Thymus (tissue), 14 donors: Measurements from ENCODE around the gene SLC35B4. TPM values are rescaled to one million over a fixed set of nuclear protein-coding genes. Genes with fewer than 3 reads are reported as not detected.

Experiments
- DNase-seq, 9 donors: peaks; one replicate each; pipeline ENCODE4 v3.0.0-alpha.2; 2013; ENCODE audit warnings: low spot score in 9 of 9, low read depth in 6 of 9, missing footprints in 1 of 9
- H3K27ac ChIP-seq, 2 donors: one replicate each; pipeline ENCODE4 v1.5.1; 2013; ENCODE audit warnings: control low read depth in 1 of 2, low read depth in 1 of 2, low read length in 1 of 2, mild to moderate bottlenecking in 1 of 2, moderate library complexity in 1 of 2
- H3K27me3 ChIP-seq, 2 donors: one replicate each; pipeline ENCODE4 v1.5.1; 2013; ENCODE audit warnings: low read length in 1 of 2; ENCODE audit not compliant: control insufficient read depth in 2 of 2, insufficient read depth in 1 of 2
- H3K36me3 ChIP-seq, 2 donors: one replicate each; pipeline ENCODE4 v1.5.1; 2013; ENCODE audit warnings: low read length in 1 of 2, mild to moderate bottlenecking in 1 of 2, moderate library complexity in 1 of 2; ENCODE audit not compliant: control insufficient read depth in 2 of 2, insufficient read depth in 2 of 2
- H3K4me1 ChIP-seq, 2 donors: one replicate each; pipeline ENCODE4 v1.5.1; 2013; ENCODE audit warnings: low read length in 2 of 2; ENCODE audit not compliant: control insufficient read depth in 2 of 2, insufficient read depth in 2 of 2
- H3K4me3 ChIP-seq, 2 donors: one replicate each; pipeline ENCODE4 v1.5.1; 2013; ENCODE audit warnings: low read length in 2 of 2, control low read depth in 1 of 2, mild to moderate bottlenecking in 1 of 2
- H3K9me3 ChIP-seq, 2 donors: one replicate each; pipeline ENCODE4 v1.5.1; 2013; ENCODE audit warnings: low read length in 1 of 2, mild to moderate bottlenecking in 1 of 2; ENCODE audit not compliant: control insufficient read depth in 2 of 2, insufficient read depth in 1 of 2
- WGBS: extraction: QIAGEN DNeasy Blood & Tissue Kit; methylation state at CpG from one replicate; pipeline ENCODE4 v1.1.7; 2013; 5-methylcytosine and 5-hydroxymethylcytosine counted together
- long read RNA-seq, 10 donors: transcript quantifications; one replicate each; lab custom pipeline, GENCODE V29; 2026
- polyA plus RNA-seq: library from polyadenylated mRNA; stranded (reverse); fragments of 200-250 nt; gene quantifications from one replicate; pipeline ENCODE4 v1.2.3, GENCODE V29; 2013
- total RNA-seq: library from RNA; stranded (reverse); fragments of 120-200 nt; gene quantifications from one replicate; pipeline ENCODE4 v1.2.4, GENCODE V29; 2013
- donor health status: healthy.

SLC35B4 gene, protein sequence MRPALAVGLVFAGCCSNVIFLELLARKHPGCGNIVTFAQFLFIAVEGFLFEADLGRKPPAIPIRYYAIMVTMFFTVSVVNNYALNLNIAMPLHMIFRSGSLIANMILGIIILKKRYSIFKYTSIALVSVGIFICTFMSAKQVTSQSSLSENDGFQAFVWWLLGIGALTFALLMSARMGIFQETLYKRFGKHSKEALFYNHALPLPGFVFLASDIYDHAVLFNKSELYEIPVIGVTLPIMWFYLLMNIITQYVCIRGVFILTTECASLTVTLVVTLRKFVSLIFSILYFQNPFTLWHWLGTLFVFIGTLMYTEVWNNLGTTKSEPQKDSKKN
- total RNA-seq (6.1 TPM), polyA plus RNA-seq (5.0 TPM)
- long read RNA-seq, donor 1, full-length matches to known transcripts, result 1 of 1 reads
- long read RNA-seq, donor 1, partial matches to known transcripts, result 0 of 1 reads
- long read RNA-seq, donor 1, other reads (novel, unspliced or antisense), result 0 of 1 reads
- long read RNA-seq, donor 2, result 0 reads
- long read RNA-seq, donor 3, full-length matches to known transcripts, result 3 of 3 reads
- long read RNA-seq, donor 3, partial matches to known transcripts, result 0 of 3 reads
- long read RNA-seq, donor 3, other reads (novel, unspliced or antisense), result 0 of 3 reads
- long read RNA-seq, donor 4, full-length matches to known transcripts, result 1 of 1 reads
- long read RNA-seq, donor 4, partial matches to known transcripts, result 0 of 1 reads
- long read RNA-seq, donor 4, other reads (novel, unspliced or antisense), result 0 of 1 reads
- long read RNA-seq, donor 5, full-length matches to known transcripts, result 8 of 8 reads
- long read RNA-seq, donor 5, partial matches to known transcripts, result 0 of 8 reads
- long read RNA-seq, donor 5, other reads (novel, unspliced or antisense), result 0 of 8 reads
- long read RNA-seq, donor 6, full-length matches to known transcripts, result 1 of 1 reads
- long read RNA-seq, donor 6, partial matches to known transcripts, result 0 of 1 reads
- long read RNA-seq, donor 6, other reads (novel, unspliced or antisense), result 0 of 1 reads
- long read RNA-seq, donor 7, full-length matches to known transcripts, result 3 of 3 reads
- long read RNA-seq, donor 7, partial matches to known transcripts, result 0 of 3 reads
- long read RNA-seq, donor 7, other reads (novel, unspliced or antisense), result 0 of 3 reads
- long read RNA-seq, donor 8, full-length matches to known transcripts, result 1 of 1 reads
- long read RNA-seq, donor 8, partial matches to known transcripts, result 0 of 1 reads
- long read RNA-seq, donor 8, other reads (novel, unspliced or antisense), result 0 of 1 reads
- long read RNA-seq, donor 9, full-length matches to known transcripts, result 4 of 4 reads
- long read RNA-seq, donor 9, partial matches to known transcripts, result 0 of 4 reads
- long read RNA-seq, donor 9, other reads (novel, unspliced or antisense), result 0 of 4 reads
- long read RNA-seq, donor 10, full-length matches to known transcripts, result 6 of 6 reads
- long read RNA-seq, donor 10, partial matches to known transcripts, result 0 of 6 reads
- long read RNA-seq, donor 10, other reads (novel, unspliced or antisense), result 0 of 6 reads

DNA sequence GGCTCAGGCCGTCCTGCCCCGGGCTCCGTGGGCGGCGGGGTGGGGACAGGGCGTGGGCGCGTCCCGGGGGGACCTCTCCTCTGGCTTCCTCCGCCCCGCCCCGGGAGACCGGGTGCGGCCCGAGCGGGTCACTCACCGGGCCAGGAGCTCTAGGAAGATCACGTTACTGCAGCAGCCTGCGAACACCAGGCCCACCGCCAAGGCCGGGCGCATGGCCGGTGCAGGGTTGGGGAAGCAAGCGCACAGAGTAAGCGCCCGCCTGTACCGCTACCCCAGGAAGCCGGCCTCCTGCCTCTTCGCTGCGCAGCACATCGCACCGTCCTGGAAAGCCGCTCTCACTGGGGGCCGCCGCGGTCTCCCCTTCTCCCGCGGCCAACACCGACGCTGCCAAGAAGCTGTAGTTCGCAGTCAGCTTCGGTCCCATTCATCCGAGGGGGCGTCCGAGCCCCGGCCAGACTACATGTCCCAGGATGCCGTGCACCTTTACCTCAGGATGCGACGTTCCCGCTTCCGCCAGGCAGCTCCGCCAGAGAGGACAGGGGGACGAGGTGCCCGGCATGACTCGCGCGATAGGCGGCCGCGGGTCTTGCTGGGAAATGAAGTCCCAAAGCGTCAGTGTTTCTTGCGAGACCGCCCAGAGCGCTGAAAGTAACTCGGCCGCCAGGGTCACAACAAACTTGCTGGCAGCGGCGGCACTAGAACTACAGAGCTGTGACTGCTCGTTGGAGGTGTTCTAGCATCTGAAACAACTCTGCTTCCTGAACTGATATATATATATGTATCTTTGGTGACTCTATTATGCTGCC, at the start of gene SLC35B4:
TSS of gene SLC35B4 (minus strand) at position 392 of the 806 bp plus-strand sequence. CDS start at position 213, 179 bp downstream.
- peak; percentile 87 to 97 (median 94) for DNase-seq
- Histone ChIP-seq H3K4me1 (peaks cover 8 to 13% of the 10 kb centered on the region in 2 donors), H3K27me3 (no peaks in the 10 kb centered on the region), H3K4me3 (peak within 1 kb of the TSS; percentile 91 to 92), H3K27ac (peak within 1 kb of the TSS; percentile 57 to 65), H3K36me3 (peaks cover 0 to 4% of the 10 kb centered on the region in 2 donors), H3K9me3 (no peaks in the 10 kb centered on the region)
- under 1% methylated on average over 69 of the region's 69 CpGs for WGBS

DNA sequence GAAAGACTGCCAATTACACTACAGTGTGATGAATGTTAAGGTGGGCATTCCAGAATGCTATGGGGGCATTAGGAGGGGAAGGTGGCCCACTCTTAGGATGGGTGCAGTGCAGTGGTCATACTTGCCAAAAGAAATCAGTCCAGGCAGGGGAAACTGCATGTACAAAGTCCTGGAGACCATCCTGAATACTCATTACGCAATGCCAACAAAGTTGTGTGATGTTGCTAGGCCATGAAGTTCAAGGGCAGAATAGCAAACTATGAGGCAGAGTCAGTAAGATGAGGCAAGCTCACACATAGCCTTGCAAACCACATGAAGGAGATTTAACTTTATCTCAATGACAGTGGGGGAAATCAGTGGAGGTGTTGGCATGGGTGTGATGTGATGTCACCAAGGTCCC, 49.8 kb upstream of the SLC35B4 start:
- Histone ChIP-seq H3K27ac (no peak overlapping the region), H3K9me3 (no peaks in the 10 kb centered on the region), H3K4me3 (no peak overlapping the region), H3K36me3 (no peaks in the 10 kb centered on the region), H3K27me3 (peaks cover 0 to 2% of the 10 kb centered on the region in 2 donors), H3K4me1 (no peaks in the 10 kb centered on the region)
- WGBS, result 96% methylated on average over 1 of the region's 1 CpG
- DNase-seq, result no peak

DNA sequence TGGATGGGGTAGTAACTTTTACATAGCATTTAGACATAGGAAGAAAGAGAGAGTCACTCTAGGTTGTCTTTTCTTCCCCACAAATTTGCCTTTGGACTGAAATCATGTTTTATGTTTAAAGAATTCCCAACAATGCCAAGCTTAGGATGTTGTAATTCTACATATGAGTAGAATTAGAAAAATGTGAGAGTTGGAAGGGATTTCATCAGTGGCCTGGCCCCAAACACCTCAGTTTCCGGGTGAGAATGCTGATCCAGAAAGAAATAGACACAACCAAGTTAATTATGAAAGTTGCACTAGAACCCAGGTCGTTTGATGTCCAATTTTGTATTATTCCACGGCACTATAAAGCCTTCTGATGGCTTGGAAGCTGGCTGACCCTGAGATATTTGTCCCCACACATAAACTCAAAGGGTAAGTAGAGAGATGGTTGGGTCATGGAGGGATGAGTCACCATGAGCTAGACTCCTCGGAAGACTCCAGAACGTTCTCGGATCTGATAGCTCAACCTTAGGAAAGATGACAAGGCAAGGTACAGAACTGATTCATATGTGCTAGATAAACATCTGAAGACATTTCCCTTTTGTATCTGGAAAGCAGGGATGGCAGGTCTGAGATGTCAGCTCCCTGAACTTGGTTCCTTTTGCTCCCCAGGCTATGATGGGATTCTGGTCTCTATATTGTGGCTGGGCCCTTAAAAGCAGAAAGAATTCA, 48.8 kb upstream of the SLC35B4 start:
- no peak for DNase-seq
- H3K4me1 ChIP-seq, result no peaks in the 10 kb centered on the region
- no peaks in the 10 kb centered on the region for H3K36me3 ChIP-seq
- 89% methylated on average over 6 of the region's 6 CpGs for WGBS
- no peak overlapping the region for H3K27ac ChIP-seq
- no peaks in the 10 kb centered on the region for H3K27me3 ChIP-seq
- no peak overlapping the region for H3K4me3 ChIP-seq
- no peaks in the 10 kb centered on the region for H3K9me3 ChIP-seq

DNA sequence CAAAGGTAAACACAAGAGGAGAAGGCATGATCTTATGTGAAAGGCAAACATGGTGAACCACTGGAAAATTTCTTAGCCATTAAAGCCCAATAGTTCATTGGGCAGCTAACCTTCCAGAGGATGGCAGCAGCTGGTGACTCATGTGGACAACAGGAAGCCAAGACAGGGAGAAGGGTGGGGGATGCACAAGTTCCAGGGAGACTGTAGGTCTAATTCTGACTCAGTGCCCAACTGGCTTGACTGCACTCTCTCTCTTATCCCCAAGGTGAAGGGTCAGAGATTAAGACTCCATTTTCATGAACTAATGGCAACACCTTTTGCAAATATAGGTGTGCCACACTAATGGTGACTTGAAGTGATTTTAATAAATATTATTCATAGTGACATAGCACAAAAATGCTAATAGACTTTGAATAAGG, 47.9 kb upstream of the SLC35B4 start:
- H3K36me3 ChIP-seq, result no peaks in the 10 kb centered on the region
- H3K4me1 ChIP-seq, result no peaks in the 10 kb centered on the region
- DNase-seq, result no peak
- H3K9me3 ChIP-seq, result no peaks in the 10 kb centered on the region
- H3K4me3 ChIP-seq, result no peak overlapping the region
- H3K27ac ChIP-seq, result no peak overlapping the region
- no peaks in the 10 kb centered on the region for H3K27me3 ChIP-seq

DNA sequence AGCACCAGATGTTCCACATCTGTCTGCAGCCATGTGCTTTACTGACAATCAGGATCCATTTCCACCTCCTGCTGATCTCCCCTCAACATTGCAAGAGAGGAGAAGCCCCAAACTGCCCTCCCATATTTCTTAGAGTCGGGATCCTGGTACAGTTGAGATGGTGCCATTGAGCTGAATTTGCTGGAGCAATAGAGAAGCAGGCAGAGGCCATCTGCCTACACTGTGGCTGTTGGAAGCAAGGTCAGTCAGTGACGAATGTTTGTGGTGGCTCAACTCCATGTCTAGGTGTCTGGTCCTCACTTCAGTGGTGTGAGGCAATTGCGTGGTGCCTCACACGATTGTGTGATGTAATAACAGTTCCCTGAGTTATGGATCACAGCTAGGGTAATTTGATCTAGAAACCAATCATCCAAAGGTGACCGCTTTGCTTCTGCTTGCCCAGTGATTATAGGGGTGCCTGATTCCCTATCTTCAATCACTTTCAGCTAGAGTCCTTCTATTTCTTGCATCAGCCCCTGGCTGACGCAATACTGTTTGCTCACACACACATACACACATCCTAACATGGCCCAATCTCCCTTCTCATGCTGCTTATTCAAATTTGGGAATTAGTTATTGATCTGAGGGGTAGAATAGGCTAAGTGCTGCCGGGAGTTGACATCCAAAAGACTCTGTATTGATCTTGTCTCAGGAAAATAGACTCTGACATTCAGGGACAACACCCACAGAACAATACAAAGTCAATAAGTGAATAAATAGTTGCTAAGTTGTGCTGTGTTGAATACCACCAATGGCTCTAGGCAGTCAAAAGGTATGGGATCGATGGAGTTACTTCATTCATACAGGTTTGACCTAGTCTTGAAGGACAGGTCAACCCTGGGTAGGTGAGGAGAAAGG, 46.1 kb upstream of the SLC35B4 start:
- WGBS, result 91% methylated on average over 8 of the region's 8 CpGs
- no peak overlapping the region for H3K27ac ChIP-seq

DNA sequence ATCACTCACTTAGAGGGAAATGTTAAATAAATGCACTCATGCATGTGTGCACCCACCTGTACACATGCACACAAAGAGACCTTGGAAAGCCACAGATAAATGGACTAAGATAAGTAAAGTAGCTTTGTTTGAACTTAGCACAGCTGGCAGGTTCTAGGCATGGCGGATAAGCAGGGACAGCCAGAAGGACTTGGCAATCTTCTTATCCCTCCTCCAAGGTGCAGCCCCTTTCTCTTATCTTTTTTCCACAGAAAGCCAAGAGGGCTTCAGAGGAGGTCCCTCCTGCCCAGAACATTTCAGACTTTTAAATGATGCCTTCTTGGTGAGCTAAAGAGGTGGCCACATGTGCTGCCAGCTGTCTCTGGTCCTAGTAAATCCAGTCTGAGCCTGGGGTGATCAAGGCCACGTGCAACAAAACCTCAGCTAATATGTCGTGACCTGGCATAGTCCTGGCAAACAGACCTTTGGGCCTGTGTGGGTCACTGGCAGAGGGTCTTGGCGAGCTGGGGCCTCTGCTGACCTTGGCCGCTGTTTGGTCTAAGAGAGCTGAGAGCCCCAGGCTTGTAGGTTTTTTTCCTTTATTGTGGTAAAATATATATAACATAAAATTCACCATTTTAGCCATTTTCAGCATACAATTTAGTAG, 43.2 kb upstream of the SLC35B4 start:
- Histone ChIP-seq H3K4me3 (no peak overlapping the region), H3K36me3 (no peaks in the 10 kb centered on the region), H3K9me3 (no peaks in the 10 kb centered on the region), H3K4me1 (no peaks in the 10 kb centered on the region), H3K27ac (no peak overlapping the region), H3K27me3 (no peaks in the 10 kb centered on the region)
- no peak for DNase-seq
- WGBS, result 94% methylated on average over 5 of the region's 5 CpGs

More for the DNA sequence above, 46.1 kb upstream of the SLC35B4 start:
- Histone ChIP-seq H3K27me3 (no peaks in the 10 kb centered on the region), H3K4me3 (no peak overlapping the region), H3K36me3 (no peaks in the 10 kb centered on the region), H3K9me3 (no peaks in the 10 kb centered on the region), H3K4me1 (no peaks in the 10 kb centered on the region)
- DNase-seq, result no peak

DNA sequence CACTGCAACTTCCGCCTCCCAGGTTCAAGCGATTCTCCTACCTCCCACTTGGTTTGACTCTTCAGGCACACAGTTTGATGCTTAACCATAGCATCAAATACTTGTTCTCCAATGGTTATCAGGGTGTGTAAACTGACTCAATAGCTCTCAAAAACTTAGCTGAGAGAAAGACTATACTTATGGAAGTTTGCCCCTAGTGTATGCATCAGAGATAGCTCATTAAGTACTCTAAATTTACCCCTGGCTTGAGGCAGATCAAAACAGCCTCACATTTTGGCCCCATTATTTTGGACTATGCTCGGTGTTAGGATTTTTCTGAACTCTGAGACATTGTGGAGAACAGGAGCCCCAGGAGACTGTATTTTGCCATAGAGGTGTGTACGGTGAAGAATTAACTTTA, 40.8 kb upstream of the SLC35B4 start:
- Histone ChIP-seq H3K27ac (no peak overlapping the region), H3K36me3 (no peaks in the 10 kb centered on the region), H3K27me3 (no peaks in the 10 kb centered on the region), H3K4me3 (no peak overlapping the region), H3K4me1 (no peaks in the 10 kb centered on the region), H3K9me3 (no peaks in the 10 kb centered on the region)
- 98% methylated on average over 4 of the region's 4 CpGs for WGBS
- no peak for DNase-seq
